ENCODE results near the gene PLA2G4A.

GRCh38 chr1:186806477-186806876 is 22.3 kb upstream of the PLA2G4A start:
- no peak for TF ChIP-seq TCF7L2 (IDR thresholded peaks at IDR 0.05; ENCODE audit: borderline replicate concordance, extremely low read depth, insufficient read depth, insufficient read length)
- TF ChIP-seq, protein P1, sequence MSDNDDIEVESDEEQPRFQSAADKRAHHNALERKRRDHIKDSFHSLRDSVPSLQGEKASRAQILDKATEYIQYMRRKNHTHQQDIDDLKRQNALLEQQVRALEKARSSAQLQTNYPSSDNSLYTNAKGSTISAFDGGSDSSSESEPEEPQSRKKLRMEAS (IDR thresholded peaks at IDR 0.05) = no peak
- no peak for TF ChIP-seq POLR2AphosphoS5 (IDR thresholded peaks at IDR 0.05; ENCODE audit: low read depth, low read length)
- TF ChIP-seq, protein P2, sequence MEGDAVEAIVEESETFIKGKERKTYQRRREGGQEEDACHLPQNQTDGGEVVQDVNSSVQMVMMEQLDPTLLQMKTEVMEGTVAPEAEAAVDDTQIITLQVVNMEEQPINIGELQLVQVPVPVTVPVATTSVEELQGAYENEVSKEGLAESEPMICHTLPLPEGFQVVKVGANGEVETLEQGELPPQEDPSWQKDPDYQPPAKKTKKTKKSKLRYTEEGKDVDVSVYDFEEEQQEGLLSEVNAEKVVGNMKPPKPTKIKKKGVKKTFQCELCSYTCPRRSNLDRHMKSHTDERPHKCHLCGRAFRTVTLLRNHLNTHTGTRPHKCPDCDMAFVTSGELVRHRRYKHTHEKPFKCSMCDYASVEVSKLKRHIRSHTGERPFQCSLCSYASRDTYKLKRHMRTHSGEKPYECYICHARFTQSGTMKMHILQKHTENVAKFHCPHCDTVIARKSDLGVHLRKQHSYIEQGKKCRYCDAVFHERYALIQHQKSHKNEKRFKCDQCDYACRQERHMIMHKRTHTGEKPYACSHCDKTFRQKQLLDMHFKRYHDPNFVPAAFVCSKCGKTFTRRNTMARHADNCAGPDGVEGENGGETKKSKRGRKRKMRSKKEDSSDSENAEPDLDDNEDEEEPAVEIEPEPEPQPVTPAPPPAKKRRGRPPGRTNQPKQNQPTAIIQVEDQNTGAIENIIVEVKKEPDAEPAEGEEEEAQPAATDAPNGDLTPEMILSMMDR (IDR thresholded peaks at IDR 0.05 in 2 of 3, conservative IDR thresholded peaks at IDR 0.05 in 1 of 3; ENCODE audit: borderline replicate concordance in 1 of 3, insufficient read depth in 1 of 3, low read depth in 2 of 3, low read length in 2 of 3) = peak; percentile 38 to 56 (median 45); a peak in 5 of 6 replicates
- TF ChIP-seq RAD21 (IDR thresholded peaks at IDR 0.05; ENCODE audit: low read depth) = peak; percentile 74
